Mucosa of gallbladder (tissue), 1 donor: Measurements from ENCODE around the gene FYN. TPM values are rescaled to one million over a fixed set of nuclear protein-coding genes. Genes with fewer than 3 reads are reported as not detected.

Source experiments
- DNase-seq: peaks from one replicate; pipeline ENCODE4 v3.0.0-alpha.2; 2020; ENCODE audit warnings: low spot score
- total RNA-seq: library from RNA; stranded (reverse); gene quantifications from one replicate; pipeline ENCODE4 v1.2.1, GENCODE V29; 2021
- donor health status: DM: no; HTN: no; CAD: no.

FYN gene
- total RNA-seq, 1 donor from 2014 or later, result 75.0 TPM

- DNase-seq, result no peak
Measured at GRCh38 chr6:111806561-111807497, 66.4 kb downstream of the FYN start.

GRCh38 chr6:111806165-111806547 is 67.1 kb downstream of the FYN start:
- no peak for DNase-seq

GRCh38 chr6:111805511-111806164 is 67.6 kb downstream of the FYN start:
- no peak for DNase-seq

- no peak for DNase-seq
Measured at GRCh38 chr6:111804627-111805235, 68.5 kb downstream of the FYN start.

GRCh38 chr6:111803804-111804203 is 69.4 kb downstream of the FYN start:
- DNase-seq, result no peak

- no peak for DNase-seq
Measured at GRCh38 chr6:111803371-111803770, 69.9 kb downstream of the FYN start.

- no peak for DNase-seq
Measured at GRCh38 chr6:111802720-111803330, 70.4 kb downstream of the FYN start.

- no peak for DNase-seq
Measured at GRCh38 chr6:111802015-111802414, 71.2 kb downstream of the FYN start.

GRCh38 chr6:111800821-111801220 is 72.4 kb downstream of the FYN start:
- DNase-seq, result no peak

GRCh38 chr6:111800259-111800765 is 72.9 kb downstream of the FYN start:
- no peak for DNase-seq

- no peak for DNase-seq
Measured at GRCh38 chr6:111799576-111800258, 73.5 kb downstream of the FYN start.

GRCh38 chr6:111798281-111798725 is 74.9 kb downstream of the FYN start:
- DNase-seq, result no peak

GRCh38 chr6:111796310-111796918 is 76.8 kb downstream of the FYN start:
- no peak for DNase-seq

- DNase-seq, result no peak
Measured at GRCh38 chr6:111795558-111795957, 77.7 kb downstream of the FYN start.

- no peak for DNase-seq
Measured at GRCh38 chr6:111794727-111795452, 78.4 kb downstream of the FYN start.

- no peak for DNase-seq
Measured at GRCh38 chr6:111794300-111794699, 79.0 kb downstream of the FYN start.

- DNase-seq, result no peak
Measured at GRCh38 chr6:111793711-111794111, 79.5 kb downstream of the FYN start.

GRCh38 chr6:111792914-111793700 is 80.1 kb downstream of the FYN start:
- DNase-seq, result no peak

GRCh38 chr6:111792241-111792640 is 81.0 kb downstream of the FYN start:
- no peak for DNase-seq
